ENCODE data around the gene DUSP23.

Gene DUSP23

GRCh38 chr1:159829273-159829634 is 48.5 kb downstream of the DUSP23 start:
- DNase-seq = no peak

- DNase-seq = no peak
Measured at GRCh38 chr1:159829822-159830465, 49.2 kb downstream of the DUSP23 start.

- DNase-seq = no peak
Measured at GRCh38 chr1:159830722-159831121, 50.0 kb downstream of the DUSP23 start.

- no peak for DNase-seq
Measured at GRCh38 chr1:159831412-159832141, 50.8 kb downstream of the DUSP23 start.

All from stimulated activated CD8-positive, alpha-beta memory T cell treated with anti-CD3 and anti-CD28 coated beads, Interleukin-4, amount 100 ng/mL, for 48 hours (primary cell).